Right renal cortex interstitium (tissue), 3 donors: ENCODE data around the gene LRRC10B. TPM values are rescaled to one million over a fixed set of nuclear protein-coding genes. Genes with fewer than 3 reads are reported as not detected.

ENCODE experiments used
- DNase-seq, 3 donors: peaks; one replicate each; pipeline ENCODE4 v3.0.0-alpha.2; 2013; ENCODE audit warnings: low read depth in 3 of 3, low spot score in 2 of 3
- polyA plus RNA-seq, 3 donors: library from polyadenylated mRNA; unstranded; fragments of 120-200 nt; gene quantifications; one replicate each; pipeline ENCODE4 v1.2.1, GENCODE V29; 2013; ENCODE audit not compliant: insufficient read length in 3 of 3

The LRRC10B gene
- polyA plus RNA-seq, 3 donors, result 0.72 to 1.1 (median 0.95) TPM

DNA sequence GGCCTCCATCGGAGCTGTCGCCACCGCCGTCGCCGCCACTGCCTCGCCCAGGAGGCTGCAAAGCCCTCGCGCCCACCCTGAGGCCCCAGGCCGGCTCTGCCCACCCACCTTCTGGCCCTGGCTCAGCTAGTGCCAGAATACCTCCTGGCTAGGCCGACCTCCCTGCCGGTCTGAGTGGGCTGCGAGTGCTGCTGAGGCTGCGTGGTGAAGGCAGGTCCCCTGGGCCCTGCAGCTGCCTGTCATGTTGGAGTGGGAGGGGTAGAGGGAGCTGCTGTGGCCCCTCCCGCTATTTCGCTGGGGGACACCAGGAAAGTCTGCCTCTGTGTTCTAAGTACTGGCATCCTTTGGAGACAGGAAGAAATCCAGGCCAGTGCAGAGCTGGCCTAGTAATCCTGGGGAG lies 34.2 kb downstream of the LRRC10B start:
- no peak for DNase-seq

DNA sequence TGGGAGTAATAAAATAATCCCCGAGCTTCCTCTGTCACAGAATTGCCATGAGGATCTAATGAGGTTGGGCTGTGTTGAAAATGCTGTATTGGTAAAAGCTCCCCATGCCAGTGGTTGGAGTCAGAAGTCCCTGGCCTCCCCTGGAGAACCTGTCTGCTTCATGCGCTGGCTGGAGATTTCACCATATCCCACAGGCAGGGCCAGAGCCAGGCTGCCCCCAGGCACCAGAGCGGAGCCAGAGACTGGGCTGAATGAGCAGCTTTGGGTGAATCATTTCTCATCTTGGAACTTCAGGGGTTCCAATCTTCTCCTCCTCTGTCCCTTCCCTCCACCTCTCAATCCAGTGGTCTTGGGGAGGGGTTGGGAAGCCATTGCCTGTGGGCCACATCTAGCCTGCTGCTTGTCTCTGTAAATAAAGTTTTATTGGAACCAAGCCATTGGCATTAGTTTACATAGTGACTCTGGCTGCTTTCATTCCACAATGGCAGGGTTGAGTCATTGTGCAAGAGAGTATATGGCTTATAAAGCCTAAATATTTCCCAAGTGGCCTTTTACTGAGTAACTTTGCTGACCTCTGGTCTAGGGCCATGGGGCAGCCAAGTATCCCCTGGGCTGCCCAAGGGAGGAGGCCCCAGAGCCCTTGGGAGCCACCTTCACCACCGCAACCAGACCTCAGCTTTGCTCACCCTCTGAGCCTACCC lies 35.2 kb downstream of the LRRC10B start:
- no peak for DNase-seq

DNA sequence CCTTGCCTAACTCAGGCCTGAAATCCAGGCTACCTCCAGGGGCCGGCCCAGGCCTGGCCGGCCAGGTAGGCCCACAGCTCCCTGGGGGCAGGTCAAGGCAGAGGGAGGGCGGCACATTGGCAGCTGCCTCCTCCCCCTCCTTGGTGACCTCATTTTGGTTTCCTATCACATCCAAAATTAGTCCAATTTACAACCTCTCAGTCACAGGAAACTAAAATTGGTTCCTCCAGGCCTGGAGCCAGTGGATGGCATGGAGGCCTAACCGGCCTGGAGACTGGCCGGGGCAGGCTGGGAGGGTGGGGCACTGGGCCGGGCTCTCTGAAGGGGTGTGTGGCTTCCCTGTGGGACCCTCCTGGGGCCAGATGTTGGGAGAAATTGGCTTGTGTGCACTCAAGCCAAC lies 35.9 kb downstream of the LRRC10B start:
- DNase-seq, result no peak

DNA sequence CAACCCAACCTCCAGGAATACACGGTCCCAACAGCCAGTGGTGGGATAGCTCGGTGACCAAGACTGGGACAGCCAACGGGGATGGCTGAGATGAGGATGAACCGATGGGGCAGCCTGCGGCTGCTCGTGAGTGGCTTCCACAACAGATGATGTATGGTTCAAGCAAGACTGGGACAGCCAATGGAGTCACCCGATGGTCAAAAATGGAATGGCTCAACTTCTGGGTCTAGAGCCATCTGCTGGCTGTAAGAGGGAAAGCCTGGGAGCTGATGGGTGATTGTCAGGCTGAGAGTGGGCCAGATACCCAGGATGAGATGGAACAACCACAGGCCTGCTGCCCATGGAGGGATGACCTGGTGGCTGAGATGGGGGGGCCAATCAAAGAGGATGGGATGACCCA lies 36.8 kb downstream of the LRRC10B start:
- DNase-seq, result no peak

DNA sequence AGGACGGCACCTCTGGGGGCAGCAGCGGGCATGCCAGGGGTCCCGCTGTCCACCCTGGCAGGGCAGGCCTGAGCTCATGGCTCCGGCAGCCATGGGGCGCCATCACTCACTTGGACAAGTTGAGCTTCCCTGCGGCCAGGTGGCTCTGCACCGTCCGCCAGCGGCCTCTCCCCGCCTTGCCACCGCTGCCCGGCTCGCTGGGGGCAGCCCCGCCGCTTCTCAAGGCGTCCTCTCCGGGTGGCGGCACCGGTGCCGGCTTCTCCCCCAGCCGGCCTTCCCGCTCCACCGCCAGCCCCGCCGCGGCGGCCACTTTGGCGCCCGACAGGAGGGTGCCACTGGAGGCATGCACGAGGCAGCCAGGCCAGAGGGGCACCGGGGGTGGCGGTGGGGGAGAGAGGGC lies 37.4 kb downstream of the LRRC10B start:
- no peak for DNase-seq

DNA sequence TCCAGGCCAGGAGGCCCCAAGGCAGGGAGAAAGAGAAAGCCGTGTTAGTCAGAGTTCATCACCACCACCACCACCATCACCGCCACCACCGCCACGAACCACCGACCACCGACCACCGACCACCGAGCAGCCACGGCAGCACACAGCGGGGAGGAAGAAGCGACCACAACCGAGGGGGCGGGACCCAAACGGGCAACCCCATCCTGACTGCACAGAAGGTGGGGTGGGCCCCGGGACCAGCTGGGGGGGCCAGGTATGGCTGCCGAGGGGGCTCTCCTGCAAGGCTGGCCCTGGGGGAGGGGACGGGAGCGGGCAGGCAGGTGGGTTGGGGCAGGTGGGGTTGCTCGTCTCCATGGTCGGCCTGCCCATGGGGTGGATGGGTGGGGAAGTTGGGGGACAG lies 38.1 kb downstream of the LRRC10B start:
- DNase-seq, result no peak

DNA sequence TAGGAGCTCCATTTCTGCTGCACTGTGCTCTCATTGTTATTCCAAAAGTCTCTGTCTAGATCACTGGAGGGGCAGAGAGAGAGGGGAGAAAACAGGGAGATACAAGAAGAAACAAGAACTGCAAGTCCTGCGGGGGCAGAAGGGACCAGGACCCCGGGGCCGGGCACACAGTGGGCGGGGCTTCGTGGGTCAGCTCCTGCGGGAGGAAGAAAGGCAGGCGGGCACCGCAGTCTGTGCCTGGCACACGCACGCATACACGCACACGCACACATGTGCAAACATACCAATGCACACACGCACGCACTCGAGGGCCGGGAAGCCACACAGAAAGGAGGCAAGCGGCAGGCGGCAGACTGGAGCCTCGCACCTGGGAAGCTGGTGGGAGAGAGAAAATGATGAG lies 38.7 kb downstream of the LRRC10B start:
- DNase-seq, result no peak

DNA sequence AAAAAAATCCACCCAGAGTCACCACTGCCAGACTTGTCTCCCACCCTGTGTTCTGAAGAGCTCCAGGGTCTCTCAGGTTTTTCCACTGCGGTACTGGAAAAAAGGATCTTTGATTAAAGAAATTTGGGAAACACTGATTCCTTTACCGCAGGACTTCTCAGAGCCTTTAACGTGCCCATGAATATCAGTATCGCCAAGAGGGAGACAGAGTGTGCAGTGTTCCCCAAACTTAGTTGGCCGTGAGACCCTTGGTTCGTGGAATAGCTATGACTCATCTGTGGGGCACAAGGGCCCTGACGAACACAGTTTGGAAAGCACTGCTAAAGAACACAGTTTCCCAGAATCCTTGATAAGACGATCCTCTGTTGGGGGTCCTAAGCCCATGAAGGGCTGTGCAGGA lies 40.6 kb downstream of the LRRC10B start:
- no peak for DNase-seq

DNA sequence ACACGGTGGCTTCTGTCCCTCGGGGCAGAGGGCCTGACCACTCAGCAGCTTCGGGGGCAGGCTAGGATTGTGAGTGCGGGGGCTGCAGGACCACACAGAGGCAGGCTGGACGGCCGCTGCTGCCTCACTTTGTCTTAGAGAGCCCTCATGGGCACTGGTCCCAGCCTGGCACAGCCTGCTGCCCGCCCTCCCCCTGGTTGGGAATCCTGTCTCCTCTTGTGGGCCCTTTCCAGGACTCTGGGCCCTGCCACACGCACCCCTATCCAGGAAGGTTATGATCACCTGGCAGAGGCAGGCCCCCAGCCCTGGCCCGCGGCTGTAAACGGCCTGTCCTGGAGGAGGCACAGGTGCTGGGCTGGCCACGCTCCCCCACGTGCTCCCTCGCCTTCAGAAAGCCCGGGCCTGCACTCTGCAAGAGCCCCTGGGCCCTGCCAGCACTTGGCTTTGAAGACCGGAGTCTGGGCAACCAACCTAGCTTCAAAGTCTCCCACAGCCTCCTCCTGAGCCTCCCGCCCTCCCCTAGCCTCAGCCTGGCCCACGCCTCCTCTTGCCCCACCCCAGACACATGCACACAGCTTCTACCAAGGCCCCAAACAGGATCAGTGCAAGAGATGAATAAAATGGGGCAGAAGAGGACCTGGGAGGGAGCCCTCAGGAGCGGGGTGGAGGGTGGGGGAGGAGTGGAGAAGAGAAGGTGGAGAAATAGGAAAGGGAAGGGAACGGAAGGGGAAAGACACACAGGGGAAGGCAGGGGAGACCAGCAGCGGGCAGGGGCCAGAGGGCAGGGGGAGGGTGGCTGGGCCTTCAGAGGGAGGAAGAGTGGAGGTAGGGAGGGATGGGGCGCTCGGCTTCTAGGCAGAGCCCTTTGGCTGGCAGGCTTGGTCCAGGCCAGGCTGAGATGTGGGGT lies 41.4 kb downstream of the LRRC10B start:
- DNase-seq, result no peak

DNA sequence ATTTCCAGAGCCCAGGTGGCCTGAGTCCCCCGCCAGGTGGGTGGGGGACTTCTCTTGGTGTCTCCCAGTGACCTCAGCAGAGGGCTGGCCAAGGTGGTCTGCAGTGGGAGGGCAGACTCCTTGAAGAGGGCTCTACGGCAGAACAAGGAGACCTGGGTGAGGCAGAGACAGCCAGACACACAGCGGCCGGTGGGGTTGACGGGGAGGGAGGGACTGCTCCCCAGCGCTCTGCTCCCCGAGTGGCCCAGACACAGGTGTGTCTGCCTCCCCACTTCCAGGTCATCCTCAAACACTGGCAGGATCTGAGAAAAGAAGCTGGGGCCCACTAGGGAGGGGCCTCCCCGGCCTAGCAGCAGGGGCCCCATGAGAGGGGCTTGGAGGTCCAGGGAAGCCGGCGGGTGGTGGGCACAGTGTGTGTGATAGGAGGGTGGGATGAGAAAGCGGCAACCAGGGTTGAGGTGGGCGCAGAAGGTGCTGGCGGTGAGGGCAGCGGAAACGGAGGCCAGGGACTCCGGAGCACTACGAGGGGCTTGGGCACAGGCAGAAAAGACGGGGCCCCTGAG lies 42.2 kb downstream of the LRRC10B start:
- DNase-seq, result no peak

DNA sequence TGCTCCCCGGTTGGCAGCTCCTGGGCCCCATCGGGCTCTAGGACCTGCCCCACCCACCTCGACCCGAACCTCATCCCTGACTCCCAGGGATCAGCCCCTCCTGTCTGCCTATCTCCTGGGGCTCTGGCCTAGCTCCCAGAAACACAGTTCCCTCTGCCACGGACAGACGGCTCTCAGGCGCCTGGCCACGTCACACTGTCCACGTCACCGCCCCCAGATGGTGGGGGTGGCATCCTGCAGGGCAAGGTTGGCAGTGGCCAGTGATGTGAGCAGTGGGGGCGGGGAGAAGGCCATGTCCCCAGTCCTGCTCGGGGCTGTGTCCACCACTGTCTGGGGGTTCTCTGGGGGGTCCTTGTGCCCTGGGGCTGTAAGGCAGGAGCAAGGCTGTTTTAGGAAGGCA lies 43.1 kb downstream of the LRRC10B start:
- no peak for DNase-seq

DNA sequence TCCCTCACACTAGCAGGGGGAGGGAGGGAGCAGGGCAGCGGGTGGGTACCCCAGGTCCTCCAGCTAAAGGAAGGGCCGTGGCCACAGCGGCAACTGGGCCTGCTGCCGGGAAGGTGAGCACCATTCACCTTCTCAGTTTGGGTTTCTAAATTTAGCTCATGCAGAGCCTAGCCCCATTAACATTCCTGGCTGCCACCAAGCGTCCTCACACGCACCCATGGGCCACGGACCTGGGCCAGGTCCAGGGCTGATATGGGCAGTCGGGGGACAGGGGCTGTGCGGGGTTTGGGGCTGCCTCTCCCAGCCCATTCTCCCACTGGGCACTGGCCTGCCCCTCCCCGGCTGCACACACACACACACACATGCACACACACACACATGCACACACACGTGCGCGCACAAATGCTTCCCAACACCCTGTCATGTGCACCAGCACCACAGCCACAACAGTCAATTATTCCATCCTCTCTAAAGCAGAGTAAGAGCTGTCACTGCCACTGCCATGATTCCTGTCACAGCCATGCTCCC lies 43.6 kb downstream of the LRRC10B start:
- DNase-seq, result no peak

DNA sequence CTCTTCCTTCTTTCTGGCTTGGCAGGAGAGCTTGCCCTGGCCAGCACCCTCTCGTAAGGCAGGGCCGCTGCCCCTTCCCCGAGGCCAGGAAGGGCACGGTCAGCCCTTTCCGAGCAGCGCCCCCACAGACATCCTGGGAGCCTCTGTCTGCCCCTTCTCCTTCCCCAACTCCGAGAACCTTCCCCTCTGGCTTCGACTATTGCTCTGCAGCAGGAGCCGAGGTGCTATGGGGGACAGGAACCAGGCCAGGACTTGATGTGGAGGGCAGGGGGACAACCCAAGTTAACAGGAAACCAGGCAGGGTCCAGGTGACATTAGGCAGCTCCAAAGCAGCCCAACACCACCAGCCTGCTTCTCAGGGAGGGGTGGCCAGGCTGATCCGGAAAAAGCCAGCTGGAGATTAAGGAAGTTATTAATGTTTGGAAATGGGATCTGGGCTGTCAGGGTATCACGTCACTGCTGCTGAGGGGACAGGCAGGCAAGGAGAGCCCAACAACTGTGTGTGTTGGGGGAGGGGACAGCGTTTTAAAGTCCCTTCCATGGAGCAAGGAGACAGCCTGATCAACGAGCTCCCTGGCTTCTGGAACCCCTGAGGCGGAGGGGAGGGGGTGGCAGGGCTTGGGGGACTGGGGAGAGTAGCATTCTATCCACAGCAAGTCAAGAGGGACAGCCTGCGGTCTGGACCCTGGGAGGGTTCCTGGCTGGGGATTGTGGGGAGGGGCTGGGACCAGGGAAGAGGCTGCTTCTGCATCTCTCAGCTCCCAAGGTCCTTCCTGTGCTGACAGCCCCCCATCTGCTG lies 45.0 kb downstream of the LRRC10B start:
- DNase-seq, result no peak

DNA sequence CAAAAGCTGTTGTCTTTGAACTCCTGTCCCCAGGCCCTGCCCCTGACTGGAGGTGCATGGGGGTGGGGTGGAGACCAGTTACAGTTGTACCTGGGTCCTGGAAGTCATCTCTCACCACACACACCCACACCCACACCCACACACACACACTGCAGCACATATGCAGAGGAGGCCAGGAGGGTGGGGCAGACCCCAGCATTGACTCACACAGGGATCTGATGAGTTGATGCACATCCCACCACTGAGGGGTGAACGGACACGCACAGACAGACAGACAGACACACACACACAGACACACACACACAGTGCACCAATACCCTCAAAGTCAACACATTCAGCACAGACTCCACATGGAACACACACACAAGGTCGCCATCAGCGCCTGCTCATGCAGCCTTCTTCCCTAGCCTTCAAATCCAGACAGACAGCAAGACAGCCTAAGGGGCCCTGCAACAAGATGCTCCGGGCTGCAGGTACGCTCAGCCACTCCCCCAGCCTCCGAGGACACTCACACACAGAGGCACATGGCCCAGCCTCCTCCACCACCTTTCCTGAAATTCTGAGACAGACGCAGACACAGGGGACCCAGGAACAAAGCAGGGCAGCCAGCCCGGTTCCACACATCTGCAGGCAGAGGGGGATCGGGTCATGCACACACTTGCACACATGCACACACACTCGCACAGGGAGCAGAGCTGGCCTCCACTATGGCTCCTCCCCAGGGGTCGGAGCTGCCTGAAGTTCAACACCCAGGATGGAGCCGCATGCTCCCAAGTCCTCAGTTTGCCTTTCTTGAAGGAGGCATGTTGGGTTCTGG lies 45.8 kb downstream of the LRRC10B start:
- DNase-seq, result no peak

DNA sequence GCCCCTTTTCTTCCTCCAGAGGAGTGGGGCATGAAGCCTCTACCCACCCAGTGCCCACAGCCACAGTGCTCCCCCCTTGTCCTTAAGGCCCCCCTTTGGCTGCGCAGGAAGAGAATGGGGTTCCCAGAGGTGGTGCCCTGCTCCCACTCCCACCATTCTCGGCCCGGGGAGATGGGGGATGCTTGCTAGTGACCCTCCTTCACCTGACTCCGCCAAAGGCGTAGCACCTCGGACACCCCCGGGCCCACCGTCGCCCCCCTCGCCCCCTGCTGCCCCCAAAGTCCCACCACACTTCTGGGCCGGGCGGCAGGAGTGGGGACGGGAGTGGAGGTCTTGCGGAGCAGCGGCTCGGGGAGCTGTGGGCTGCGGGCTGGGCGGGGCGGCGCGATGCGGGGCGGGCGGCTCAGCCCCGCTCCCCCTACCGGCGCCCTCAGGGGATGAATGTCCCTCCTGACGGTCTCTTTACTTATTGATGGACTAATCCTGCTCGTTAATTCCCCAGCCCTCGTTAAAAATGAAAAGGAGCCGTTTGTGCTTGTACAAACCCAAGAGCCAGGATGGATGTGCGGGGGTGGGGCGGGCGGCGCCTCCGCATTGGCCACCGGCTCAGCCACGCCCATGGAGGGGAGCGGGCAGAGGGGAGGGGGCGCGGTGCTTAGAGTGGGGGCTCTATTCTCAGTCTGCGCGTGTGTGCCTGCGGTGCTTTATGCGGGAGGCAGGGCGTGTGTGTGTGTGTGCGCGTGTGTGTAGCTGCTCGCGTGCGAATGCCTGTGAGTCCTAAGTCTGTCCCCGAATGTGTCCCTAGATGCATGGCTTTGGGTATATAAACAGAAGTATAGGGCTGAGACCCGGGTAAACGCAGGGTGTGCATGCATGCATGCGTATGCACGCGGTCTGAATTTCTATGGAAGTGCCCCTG lies 46.8 kb downstream of the LRRC10B start:
- no peak for DNase-seq

DNA sequence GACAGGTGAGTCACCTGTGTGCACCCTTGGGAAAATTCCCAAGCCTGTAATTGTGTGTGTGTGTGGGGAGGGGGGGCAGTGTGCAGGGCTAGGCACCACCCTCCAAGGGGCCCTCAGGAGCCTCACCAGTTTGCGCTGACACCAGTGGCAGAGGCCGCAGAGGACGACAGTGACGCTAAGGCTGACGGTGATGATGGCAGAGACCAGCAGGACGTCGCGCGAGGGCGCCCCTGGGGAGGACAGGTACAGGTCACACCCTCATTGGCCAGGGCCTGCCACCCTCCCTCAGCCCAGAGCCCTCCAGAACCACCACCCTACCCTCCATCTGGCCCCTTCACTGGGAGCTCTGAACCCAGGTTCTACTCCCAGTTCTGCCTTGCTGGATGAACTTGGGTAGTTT lies 47.4 kb downstream of the LRRC10B start:
- no peak for DNase-seq

DNA sequence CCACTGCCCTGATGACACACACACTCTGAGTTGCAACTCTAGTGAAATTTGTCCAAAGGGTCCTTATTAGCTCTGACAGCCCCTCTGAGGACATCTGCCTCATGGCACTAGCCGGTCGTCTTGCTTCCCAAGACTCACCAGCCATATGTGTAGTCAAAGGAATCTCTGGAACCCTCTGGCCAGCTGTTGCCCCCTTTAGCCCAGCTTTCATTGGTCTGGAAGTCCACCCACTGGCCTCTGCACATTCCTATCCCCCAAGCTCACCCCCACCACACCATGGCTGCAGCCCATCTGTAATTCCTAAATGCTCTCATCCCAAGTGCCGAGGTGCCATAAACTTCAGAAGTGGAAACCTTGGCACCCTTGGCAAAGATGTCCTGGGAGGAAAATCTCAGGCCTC lies 48.1 kb downstream of the LRRC10B start:
- no peak for DNase-seq
